Mesendoderm (in vitro differentiated cells): ENCODE results near the gene KCNJ15.

ENCODE experiments used
- DNase-seq: peaks from one replicate; pipeline ENCODE4 v3.0.0; 2013
- H2AK5ac ChIP-seq: 2 replicates; pipeline ENCODE4 v1.6.1; 2013; ENCODE audit warnings: low read length, inconsistent platforms
- H2BK120ac ChIP-seq: 2 replicates; pipeline ENCODE4 v1.6.1; 2013; ENCODE audit warnings: low read depth, mild to moderate bottlenecking, low read length, moderate library complexity, mixed read lengths
- H2BK15ac ChIP-seq: replicated peaks from 2 replicates; pipeline ENCODE4 v1.6.1; 2013; ENCODE audit warnings: low read depth, mild to moderate bottlenecking, moderate library complexity
- H2BK5ac ChIP-seq: 2 replicates; pipeline ENCODE4 v1.6.1; 2013; ENCODE audit warnings: low read length, inconsistent platforms
- H3K18ac ChIP-seq: 2 replicates; pipeline ENCODE4 v1.6.1; 2013; ENCODE audit warnings: mild to moderate bottlenecking, low read length, mixed read lengths
- H3K23ac ChIP-seq: one replicate; pipeline ENCODE4 v1.6.1; 2013; ENCODE audit warnings: low read length
- H3K27ac ChIP-seq: 2 replicates; pipeline ENCODE4 v1.5.1; 2013; ENCODE audit warnings: low read depth, mild to moderate bottlenecking, inconsistent platforms, low read length, moderate library complexity
- H3K27me3 ChIP-seq: 2 replicates; pipeline ENCODE4 v1.6.1; 2013; ENCODE audit warnings: low read length, control low read depth, mild to moderate bottlenecking, inconsistent platforms; ENCODE audit not compliant: insufficient read depth, poor library complexity
- H3K36me3 ChIP-seq: 2 replicates; pipeline ENCODE4 v1.6.1; 2013; ENCODE audit warnings: low read length, inconsistent platforms; ENCODE audit not compliant: control insufficient read depth, insufficient read depth
- H3K4ac ChIP-seq: one replicate; pipeline ENCODE4 v1.6.1; 2013; ENCODE audit warnings: low read depth, mild to moderate bottlenecking, low read length, moderate library complexity
- H3K4me1 ChIP-seq: 2 replicates; pipeline ENCODE4 v1.6.1; 2013; ENCODE audit warnings: low read depth, low read length, inconsistent platforms; ENCODE audit not compliant: control insufficient read depth
- H3K4me2 ChIP-seq: 2 replicates; pipeline ENCODE4 v1.6.1; 2013; ENCODE audit warnings: low read length
- H3K4me3 ChIP-seq: 2 replicates; pipeline ENCODE4 v1.5.1; 2013; ENCODE audit warnings: mild to moderate bottlenecking, low read length
- H3K56ac ChIP-seq: one replicate; pipeline ENCODE4 v1.6.1; 2013; ENCODE audit warnings: low read length
- H3K79me1 ChIP-seq: 2 replicates; pipeline ENCODE4 v1.6.1; 2013; ENCODE audit warnings: low read length, inconsistent platforms
- H3K79me2 ChIP-seq: 2 replicates; pipeline ENCODE4 v1.6.1; 2013; ENCODE audit warnings: mild to moderate bottlenecking, low read length; ENCODE audit not compliant: control insufficient read depth, insufficient read depth
- H3K9ac ChIP-seq: 2 replicates; pipeline ENCODE4 v1.6.1; 2013; ENCODE audit warnings: low read length, inconsistent platforms
- H4K5ac ChIP-seq: one replicate; pipeline ENCODE4 v1.6.1; 2013; ENCODE audit warnings: low read length
- H4K8ac ChIP-seq: one replicate; pipeline ENCODE4 v1.6.1; 2013; ENCODE audit warnings: low read depth, mild to moderate bottlenecking, control low read depth, low read length, moderate library complexity
- whole genome bisulfite sequencing: extraction: QIAGEN DNeasy Blood & Tissue Kit; methylation state at CpG from one replicate; pipeline ENCODE4 v1.1.7; 2013; ENCODE audit warnings: low lambda C conversion rate, missing lambda C conversion rate; ENCODE audit not compliant: insufficient coverage; ENCODE audit errors: extremely low coverage; 5-methylcytosine and 5-hydroxymethylcytosine counted together

Gene KCNJ15

GRCh38 chr21:38258521-38259485, 2.0 kb downstream of the KCNJ15 start:
- no peak overlapping the region for H2AK5ac ChIP-seq
- no peak overlapping the region for H2BK5ac ChIP-seq
- H3K4me1 ChIP-seq: no peaks in the 10 kb centered on the region
- no peaks in the 10 kb centered on the region for H3K36me3 ChIP-seq
- WGBS: no CpG with 5 or more reads among the region's 17 CpGs
- no peak overlapping the region for H4K8ac ChIP-seq
- no peak overlapping the region for H2BK120ac ChIP-seq
- DNase-seq: no peak
- no peaks in the 10 kb centered on the region for H3K79me2 ChIP-seq
- no peak overlapping the region for H3K23ac ChIP-seq
- no peak overlapping the region for H3K4ac ChIP-seq
- H3K4me2 ChIP-seq: no peak overlapping the region
- no peak overlapping the region for H2BK15ac ChIP-seq
- no peaks in the 10 kb centered on the region for H3K79me1 ChIP-seq
- H3K27me3 ChIP-seq: no peaks in the 10 kb centered on the region
- no peak overlapping the region for H3K56ac ChIP-seq
- no peak overlapping the region for H3K4me3 ChIP-seq
- no peak overlapping the region for H3K18ac ChIP-seq
- H4K5ac ChIP-seq: no peak overlapping the region
- H3K27ac ChIP-seq: no peak overlapping the region
- H3K9ac ChIP-seq: no peak overlapping the region

GRCh38 chr21:38259665-38260064, 2.9 kb downstream of the KCNJ15 start:
- Histone ChIP-seq H3K4ac (no peak overlapping the region), H3K4me2 (no peak overlapping the region), H3K27ac (no peak overlapping the region)

GRCh38 chr21:38260426-38260825, 3.6 kb downstream of the KCNJ15 start:
- H3K4me1 ChIP-seq: no peaks in the 10 kb centered on the region
- no peak overlapping the region for H2BK15ac ChIP-seq
- WGBS: no CpG with 5 or more reads among the region's 6 CpGs
- H3K18ac ChIP-seq: no peak overlapping the region
- H3K79me1 ChIP-seq: no peaks in the 10 kb centered on the region
- no peak overlapping the region for H2BK5ac ChIP-seq
- H3K23ac ChIP-seq: no peak overlapping the region
- H4K8ac ChIP-seq: no peak overlapping the region
- H2BK120ac ChIP-seq: no peak overlapping the region
- H3K79me2 ChIP-seq: no peaks in the 10 kb centered on the region
- no peak overlapping the region for H4K5ac ChIP-seq
- H3K27me3 ChIP-seq: no peaks in the 10 kb centered on the region
- no peak for DNase-seq
- no peak overlapping the region for H3K27ac ChIP-seq
- H3K56ac ChIP-seq: no peak overlapping the region
- H3K9ac ChIP-seq: no peak overlapping the region
- no peaks in the 10 kb centered on the region for H3K36me3 ChIP-seq
- H2AK5ac ChIP-seq: no peak overlapping the region
- H3K4ac ChIP-seq: no peak overlapping the region
- no peak overlapping the region for H3K4me2 ChIP-seq
- H3K4me3 ChIP-seq: no peak overlapping the region

More at GRCh38 chr21:38259665-38260064, 2.9 kb downstream of the KCNJ15 start:
- no CpG with 5 or more reads among the region's 2 CpGs for WGBS
- no peak for DNase-seq
- Histone ChIP-seq H2BK120ac (no peak overlapping the region), H2BK5ac (no peak overlapping the region), H3K56ac (no peak overlapping the region), H2AK5ac (no peak overlapping the region), H3K9ac (no peak overlapping the region), H2BK15ac (no peak overlapping the region), H4K8ac (no peak overlapping the region), H4K5ac (no peak overlapping the region), H3K23ac (no peak overlapping the region), H3K79me1 (no peaks in the 10 kb centered on the region), H3K79me2 (no peaks in the 10 kb centered on the region), H3K4me1 (no peaks in the 10 kb centered on the region), H3K36me3 (no peaks in the 10 kb centered on the region), H3K4me3 (no peak overlapping the region), H3K18ac (no peak overlapping the region), H3K27me3 (no peaks in the 10 kb centered on the region)

GRCh38 chr21:38261851-38262250, 5.1 kb downstream of the KCNJ15 start:
- Histone ChIP-seq H3K79me1 (no peaks in the 10 kb centered on the region), H3K27ac (no peak overlapping the region), H2BK5ac (no peak overlapping the region), H3K4me2 (no peak overlapping the region), H3K4me3 (no peak overlapping the region), H2BK15ac (no peak overlapping the region), H4K5ac (no peak overlapping the region), H3K56ac (no peak overlapping the region), H3K79me2 (no peaks in the 10 kb centered on the region), H3K9ac (no peak overlapping the region), H3K27me3 (no peaks in the 10 kb centered on the region), H2BK120ac (no peak overlapping the region), H3K4ac (no peak overlapping the region), H3K36me3 (no peaks in the 10 kb centered on the region), H3K4me1 (no peaks in the 10 kb centered on the region), H3K23ac (no peak overlapping the region), H2AK5ac (no peak overlapping the region), H3K18ac (no peak overlapping the region), H4K8ac (no peak overlapping the region)
- WGBS: no CpG with 5 or more reads among the region's 2 CpGs
- no peak for DNase-seq

- H3K79me1 ChIP-seq: no peaks in the 10 kb centered on the region
- no peak overlapping the region for H3K27ac ChIP-seq
- no peaks in the 10 kb centered on the region for H3K27me3 ChIP-seq
- no peak overlapping the region for H2BK120ac ChIP-seq
- H3K4me3 ChIP-seq: no peak overlapping the region
- H4K5ac ChIP-seq: no peak overlapping the region
- H2AK5ac ChIP-seq: no peak overlapping the region
- no peak overlapping the region for H3K56ac ChIP-seq
- no peak overlapping the region for H4K8ac ChIP-seq
- no CpG with 5 or more reads among the region's 8 CpGs for WGBS
- no peak overlapping the region for H3K18ac ChIP-seq
- no peak overlapping the region for H2BK15ac ChIP-seq
- no peak overlapping the region for H3K4ac ChIP-seq
- no peak overlapping the region for H3K23ac ChIP-seq
- H3K79me2 ChIP-seq: no peaks in the 10 kb centered on the region
- H3K4me2 ChIP-seq: no peak overlapping the region
- H3K36me3 ChIP-seq: no peaks in the 10 kb centered on the region
- no peak for DNase-seq
- H2BK5ac ChIP-seq: no peak overlapping the region
- H3K9ac ChIP-seq: no peak overlapping the region
- H3K4me1 ChIP-seq: no peaks in the 10 kb centered on the region
These were observed 6.7 kb downstream of the KCNJ15 start for GRCh38 chr21:38263493-38263892.
